D341Med (cell line): ENCODE results near the gene PNN.
"Not testable (repeated sequence)": the region's sequence is repeated elsewhere in the genome, so short reads cannot be mapped to it uniquely, and the experiment has no call there.

Source experiments
- DNase-seq: peaks from one replicate; pipeline ENCODE4 v3.0.0; 2012; ENCODE audit warnings: low spot score

PNN gene

DNA sequence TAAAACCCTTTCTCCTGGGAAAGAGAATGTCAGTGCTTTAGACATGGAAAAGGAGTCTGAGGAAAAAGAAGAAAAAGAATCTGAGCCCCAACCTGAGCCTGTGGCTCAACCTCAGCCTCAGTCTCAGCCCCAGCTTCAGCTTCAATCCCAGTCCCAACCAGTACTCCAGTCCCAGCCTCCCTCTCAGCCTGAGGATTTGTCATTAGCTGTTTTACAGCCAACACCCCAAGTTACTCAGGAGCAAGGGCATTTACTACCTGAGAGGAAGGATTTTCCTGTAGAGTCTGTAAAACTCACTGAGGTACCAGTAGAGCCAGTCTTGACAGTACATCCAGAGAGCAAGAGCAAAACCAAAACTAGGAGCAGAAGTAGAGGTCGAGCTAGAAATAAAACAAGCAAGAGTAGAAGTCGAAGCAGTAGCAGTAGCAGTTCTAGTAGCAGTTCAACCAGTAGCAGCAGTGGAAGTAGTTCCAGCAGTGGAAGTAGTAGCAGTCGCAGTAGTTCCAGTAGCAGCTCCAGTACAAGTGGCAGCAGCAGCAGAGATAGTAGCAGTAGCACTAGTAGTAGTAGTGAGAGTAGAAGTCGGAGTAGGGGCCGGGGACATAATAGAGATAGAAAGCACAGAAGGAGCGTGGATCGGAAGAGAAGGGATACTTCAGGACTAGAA lies 6.1 kb downstream of the PNN start:
- no peak for DNase-seq

DNA sequence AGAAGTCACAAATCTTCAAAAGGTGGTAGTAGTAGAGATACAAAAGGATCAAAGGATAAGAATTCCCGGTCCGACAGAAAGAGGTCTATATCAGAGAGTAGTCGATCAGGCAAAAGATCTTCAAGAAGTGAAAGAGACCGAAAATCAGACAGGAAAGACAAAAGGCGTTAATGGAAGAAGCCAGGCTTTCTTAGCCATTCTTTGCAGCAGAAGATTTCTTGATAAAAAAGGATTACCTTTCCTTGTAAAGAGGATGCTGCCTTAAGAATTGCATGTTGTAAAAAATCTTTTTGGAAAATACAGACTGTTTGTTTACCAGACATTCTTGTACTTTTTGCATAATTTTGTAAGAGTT lies 6.6 kb downstream of the PNN start:
- no peak for DNase-seq

DNA sequence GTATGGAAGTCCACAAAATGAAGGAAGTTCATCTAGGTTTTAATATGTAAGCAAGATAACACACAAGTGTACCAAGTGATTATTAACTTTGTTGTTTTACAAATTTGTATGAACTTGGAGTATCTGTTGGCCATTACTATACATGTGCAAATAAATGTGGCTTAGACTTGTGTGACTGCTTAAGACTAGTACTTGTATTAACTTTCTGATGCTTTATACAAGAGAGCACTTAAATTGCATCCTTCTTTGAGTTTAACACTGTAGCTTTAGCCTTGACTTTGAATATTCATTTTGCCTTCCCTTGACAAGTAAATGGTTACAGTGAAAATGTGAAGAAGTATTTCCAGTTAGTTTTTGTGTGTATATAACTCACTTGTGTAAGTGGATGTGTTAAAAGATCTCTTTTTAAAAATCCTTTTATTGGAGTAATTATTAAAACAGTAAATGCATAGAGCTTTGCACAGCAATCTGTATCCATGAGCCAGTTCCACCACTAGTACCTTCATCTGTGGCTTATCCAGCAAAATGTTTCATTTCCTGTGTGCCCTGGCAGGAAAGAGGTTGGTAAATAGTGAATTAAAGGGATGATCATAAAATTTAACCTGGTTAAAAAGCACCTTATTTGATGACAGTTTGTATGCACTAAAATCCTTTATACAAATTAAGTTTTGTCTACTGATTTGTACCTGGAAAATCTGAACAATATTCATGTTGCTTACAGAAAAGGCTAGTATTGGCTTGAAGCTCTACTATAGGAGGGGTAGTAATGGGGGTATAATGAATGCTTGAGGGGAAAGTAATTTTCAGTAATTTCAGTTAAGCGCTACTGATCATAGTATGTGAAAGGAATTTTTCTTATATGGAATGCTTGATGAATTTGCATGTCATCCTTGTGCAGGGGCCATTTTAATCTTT lies 8.0 kb downstream of the PNN start:
- no peak for DNase-seq

GRCh38 chr14:39183685-39184003 lies 8.6 kb downstream of the PNN start:
- DNase-seq, result not testable (repeated sequence)

GRCh38 chr14:39184628-39185255 lies 9.7 kb downstream of the PNN start:
- no peak for DNase-seq

DNA sequence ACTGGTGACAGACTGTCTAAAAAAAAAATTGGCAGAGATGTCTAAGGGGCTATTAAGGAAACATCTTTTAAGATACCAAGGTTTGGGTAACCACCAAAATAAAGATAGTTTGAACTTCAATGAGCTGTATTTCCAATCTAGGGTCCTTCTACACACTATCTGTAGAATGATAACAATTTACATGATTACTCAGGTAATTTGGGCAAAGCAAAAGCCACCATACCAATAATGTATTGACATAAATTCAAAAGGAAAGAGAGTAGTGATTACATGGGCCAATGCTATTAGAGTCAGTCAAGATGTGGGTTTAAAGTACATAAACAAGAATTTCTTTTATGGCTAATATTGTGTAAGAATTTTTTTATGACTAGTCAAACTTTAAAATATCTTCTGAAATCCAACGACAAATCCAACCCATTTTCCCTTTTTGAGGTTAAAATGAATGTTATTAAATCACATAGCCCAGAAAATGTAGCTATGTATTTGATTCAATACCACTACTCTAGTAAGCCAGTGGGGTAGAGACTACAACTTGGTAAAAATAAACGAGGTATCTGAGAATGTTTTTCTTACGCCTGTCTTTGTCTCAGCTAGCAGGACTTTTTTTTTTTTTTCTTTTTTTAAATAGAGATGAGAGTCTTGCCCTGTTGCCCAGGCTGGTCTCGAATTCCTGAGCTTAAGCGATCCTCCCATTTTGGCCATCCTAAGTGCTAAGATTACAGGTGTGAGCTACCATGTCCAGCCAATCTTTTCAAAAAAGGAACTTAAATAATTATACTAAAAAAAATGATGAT lies 10.4 kb downstream of the PNN start:
- no peak for DNase-seq

DNA sequence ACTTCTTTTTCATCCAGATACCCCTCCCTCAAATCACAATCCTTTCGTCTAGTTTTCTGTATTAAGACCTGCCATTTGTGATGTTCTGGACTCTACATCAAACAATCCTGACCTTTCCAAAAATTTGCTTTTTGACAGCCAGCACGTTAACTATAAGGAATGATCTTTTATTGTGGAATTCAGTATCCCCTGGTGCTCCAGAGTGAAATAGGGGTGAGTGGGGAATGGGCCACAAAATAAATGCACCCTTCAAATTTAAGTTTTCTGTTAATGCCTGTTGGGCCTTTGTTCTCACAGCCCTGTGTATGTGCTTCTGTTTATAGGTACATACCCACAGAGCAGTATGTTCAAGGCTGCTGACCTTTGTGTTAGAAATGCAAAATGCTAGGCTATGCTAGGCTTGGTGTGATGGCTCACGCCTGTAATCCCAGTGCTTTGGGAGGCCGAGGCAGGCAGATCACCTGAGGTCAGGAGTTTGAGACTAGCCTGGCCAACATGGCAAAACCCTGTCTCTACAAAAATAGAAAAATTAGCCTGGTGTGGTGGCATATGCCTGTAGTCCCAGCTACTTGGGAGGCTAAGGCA lies 12.0 kb downstream of the PNN start:
- DNase-seq, result no peak

DNA sequence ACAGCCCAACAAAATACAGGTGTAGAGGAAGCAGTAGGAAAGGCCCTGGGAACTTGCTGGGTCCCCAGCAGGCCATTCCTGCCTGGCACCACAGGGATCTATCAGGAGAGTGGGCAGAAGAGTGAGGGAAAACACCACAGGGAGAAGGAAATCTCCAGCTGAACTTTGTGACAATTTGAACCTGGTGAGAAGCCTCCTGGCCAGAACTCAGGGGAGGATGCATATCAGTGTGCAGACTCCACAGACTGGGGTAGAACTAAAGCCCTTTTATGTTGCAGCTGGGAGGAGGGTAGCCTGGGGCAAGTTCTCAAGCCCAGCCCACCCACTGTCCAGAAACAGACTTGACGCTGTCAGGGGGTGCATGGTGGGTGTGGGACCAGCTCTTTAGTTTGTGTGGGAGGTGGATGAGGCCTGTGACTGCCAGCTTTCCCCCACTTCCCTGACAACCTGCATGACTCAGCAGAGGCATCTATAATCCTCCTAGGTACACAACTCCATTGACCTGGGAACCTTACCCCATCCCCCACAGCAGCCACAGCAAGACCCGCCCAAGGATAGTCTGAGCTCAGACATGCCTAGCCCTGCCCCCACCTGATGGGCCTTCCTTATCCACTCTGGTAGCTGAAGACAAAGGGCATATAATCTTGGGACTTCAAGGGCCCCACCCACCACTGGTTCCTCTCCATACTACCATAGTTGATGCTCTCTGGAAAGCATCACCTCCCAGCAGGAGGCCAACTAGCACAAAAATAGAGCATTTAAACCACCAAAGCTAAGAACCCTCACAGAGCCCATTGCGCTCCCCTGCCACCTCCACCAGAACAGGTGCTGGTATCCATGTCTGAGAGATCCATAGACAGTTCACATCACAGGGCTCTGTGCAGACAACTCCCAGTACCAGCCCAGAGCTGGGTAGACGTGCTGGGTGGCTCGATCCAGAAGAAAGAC lies 28.9 kb downstream of the PNN start:
- no peak for DNase-seq

DNA sequence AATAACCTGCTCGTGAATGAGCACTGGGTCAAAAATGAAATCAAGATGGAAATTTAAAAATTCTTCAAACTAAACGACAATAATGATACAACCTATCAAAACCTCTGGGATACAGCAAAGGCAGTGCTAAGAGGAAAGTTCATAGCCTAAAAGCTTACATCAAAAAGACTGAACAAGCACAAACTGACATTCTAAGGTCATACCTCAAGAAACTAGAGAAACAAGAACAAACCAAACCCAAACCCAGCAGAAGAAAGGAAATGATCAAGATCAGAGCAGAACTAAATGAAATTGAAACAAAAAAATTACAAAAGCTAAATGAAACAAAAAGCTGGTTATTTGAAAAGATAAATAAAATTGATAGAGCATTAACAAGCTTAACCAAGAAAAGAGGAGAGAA lies 32.4 kb downstream of the PNN start:
- not testable (repeated sequence) for DNase-seq

DNA sequence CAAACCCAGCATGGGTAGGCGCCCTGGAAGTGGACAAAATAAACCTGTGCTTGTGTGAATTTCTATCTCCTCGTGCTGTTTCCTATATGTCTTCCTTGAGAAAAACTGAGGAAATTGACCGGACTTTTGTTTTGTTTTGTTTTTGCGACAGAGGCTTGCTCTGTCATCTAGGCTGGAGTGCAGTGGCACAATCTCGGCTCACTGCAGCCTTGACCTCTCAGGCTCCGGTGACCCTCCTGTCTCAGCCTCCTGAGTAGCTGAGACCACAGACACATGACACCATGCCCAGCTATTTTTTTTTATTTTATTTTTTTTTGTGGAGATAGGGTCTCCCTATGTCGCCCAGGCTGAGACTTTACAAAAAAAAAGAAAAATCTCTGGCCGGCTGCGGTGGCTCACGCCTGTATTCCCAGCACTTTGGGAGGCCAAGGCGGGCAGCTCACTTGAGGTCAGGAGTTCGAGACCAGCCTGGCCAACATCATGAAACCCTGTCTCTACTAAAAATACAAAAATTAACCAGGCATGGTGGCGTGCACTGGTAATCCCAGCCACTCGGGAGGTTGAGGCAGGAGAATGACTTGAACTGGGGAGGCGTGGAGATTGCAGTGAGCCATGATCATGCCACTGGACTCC lies 36.2 kb downstream of the PNN start:
- DNase-seq, result no peak

DNA sequence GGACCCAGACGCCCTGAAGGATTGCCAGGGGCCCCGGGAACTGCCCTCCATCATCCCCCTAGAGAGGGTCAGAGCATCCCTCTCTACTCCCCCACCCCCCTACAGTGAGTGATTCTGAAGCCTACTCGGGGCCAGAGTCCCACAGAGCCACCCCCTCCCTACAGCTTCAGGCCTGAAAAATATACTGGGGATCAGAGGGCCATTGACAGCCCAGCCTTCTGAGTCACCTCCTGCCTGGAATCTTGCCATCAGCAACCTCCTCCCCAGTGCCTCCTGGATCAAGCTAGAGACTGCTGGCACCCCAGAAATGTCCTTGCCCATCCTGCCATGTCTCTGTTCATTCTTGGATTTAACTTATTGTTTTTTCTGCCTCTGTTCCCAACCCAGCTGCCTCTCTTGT lies 37.0 kb downstream of the PNN start:
- DNase-seq, result no peak

DNA sequence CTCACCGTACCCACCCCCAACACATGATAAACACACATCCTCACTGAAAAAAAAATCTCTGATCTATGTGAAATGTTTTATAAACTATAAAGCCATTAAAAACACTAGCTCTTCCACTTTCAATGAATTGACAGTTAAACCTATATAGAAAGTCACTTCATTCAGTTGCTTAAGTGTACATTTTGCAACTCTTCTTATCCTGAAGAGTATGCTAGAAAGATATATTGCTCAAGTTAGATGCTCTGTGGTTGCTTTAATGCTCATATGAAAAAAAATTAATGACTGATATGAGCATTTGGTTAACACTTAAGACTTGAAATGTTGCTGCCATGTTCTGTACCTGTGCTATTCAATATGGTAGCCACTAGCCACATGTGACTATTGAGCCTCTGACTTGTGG lies 37.6 kb downstream of the PNN start:
- no peak for DNase-seq

- no peak for DNase-seq
Observed at GRCh38 chr14:39217214-39217879, 42.3 kb downstream of the PNN start.

GRCh38 chr14:39218171-39218769 lies 43.2 kb downstream of the PNN start:
- DNase-seq, result no peak

DNA sequence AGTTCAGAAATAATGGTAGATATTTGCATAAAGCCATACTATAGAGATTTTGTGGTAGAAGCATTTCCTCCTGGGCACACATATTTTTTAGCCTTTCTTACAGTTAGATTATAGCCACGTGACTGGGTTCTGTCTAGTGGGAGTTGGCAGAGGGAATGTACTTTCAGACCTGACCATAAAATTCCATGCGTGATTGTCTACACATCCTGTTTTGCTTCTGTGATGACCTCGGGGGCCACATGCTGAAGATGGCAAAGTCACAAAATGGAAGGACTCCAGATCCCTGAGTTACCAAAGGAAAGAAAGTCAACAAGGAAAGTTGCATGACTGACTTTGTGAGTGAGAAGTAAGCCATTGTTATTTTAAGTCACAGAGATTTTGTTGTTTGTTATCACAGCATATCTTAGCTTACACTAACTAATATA lies 44.0 kb downstream of the PNN start:
- no peak for DNase-seq

DNA sequence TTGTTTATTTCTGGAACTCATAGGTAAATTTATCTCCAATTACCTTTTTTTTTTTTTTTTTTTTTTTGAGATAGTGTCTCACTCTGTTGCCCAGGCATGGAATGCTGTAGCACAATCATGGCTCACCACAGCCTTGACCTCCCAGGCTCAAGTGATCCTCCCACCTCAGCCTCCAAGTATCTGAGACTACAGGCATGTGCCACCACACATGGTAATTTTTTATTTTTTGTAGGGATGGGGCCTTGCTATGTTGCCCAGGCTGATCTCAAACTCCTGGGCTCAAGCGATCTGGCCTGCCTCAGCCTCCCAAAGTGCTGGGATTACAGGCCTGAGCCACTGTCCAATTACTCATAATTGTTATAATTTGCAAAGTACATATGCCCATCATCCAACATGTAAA lies 45.4 kb downstream of the PNN start:
- DNase-seq, result not testable (repeated sequence)

DNA sequence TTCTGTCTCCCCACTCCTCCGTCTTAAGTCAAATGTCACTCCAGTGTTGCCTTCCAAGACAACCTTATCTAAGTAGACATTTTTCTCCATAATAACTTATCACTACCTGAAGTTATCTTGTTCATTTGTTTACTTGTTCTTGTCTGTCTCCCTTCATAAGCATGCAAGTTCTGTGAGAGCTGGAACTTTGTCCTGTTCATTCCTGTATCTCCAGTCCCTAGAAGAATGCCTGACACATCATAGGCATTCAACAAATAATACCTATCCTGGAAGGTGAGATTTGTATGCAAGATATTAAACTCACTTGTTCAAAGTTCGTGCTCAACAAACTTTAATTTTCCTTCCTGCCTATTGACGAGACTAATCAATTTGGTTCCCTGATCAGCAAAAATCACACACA lies 53.0 kb downstream of the PNN start:
- DNase-seq, result no peak

- DNase-seq, result no peak
Observed at GRCh38 chr14:39228509-39229221, 53.6 kb downstream of the PNN start.

- no peak for DNase-seq
Observed at GRCh38 chr14:39229222-39229543, 54.1 kb downstream of the PNN start.
